GM18909 (cell line): ENCODE measurements around the gene GRK4.
A peak's percentile ranks its signal among the peaks of the same experiment; 100 is the strongest.
"Not testable (repeated sequence)": the region's sequence is repeated elsewhere in the genome, so short reads cannot be mapped to it uniquely, and the experiment has no call there.

Experiments
- ATAC-seq: cut with Tn5 transposase; IDR thresholded peaks from one replicate; pipeline ENCODE4 v1.9.1; 2021; ENCODE audit warnings: mild to moderate bottlenecking; ENCODE audit not compliant: unreplicated experiment, poor library complexity

The GRK4 gene

DNA sequence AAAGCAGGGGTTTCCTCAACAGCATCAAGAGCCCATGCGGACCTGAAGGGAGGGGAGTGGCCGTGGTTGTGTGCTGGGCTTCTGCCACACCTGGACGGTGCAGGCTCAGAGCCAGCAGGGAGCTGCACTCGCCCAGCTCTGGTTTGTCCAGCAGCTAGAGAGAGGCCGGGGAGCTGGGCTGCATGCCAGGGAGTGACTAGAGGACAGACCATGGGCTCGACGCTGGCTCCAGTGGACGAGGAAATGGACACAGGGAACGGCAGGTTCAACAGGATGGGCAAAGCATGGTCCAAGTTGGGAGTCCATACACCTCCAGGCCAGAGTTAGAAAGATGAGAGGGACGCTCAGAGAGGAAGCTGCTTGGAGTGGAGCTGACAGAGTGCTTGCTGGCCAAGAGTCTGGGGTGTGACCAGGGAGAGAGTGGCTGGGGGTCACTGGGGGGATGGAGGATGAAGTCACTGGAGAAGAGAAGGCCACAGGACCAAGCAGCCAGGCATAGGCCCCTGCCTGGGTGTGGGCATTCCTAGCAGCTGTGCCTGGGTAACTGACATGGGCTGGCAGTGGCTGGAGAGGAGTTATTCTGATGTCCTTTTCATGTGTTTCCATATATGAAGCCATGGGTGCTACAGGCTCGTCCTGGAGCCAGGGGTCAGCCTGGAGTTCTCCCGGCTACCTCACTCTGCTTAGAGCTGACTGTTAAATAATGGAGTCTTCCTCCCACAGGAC is 68.1 kb downstream of the GRK4 start:
- ATAC-seq, result no peak

DNA sequence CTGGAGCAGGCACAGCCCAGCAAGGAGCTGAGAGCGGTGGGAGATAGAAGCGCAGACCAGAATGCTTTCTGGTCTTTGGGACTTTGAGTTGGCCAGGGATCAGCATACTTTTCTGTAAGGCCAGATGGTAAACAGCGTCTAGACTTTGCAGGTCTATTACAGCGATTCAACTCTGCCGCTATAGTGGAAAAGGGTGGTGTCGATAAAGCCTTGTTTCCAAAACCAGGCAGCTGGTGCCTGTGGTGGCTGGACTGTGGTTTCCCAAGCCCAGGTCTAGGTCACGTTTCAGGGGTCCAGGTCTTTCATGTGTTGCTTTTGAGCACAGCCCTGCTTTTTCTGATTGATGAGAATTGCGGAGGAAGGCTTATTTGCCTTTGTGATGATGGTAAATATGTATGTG is 70.9 kb downstream of the GRK4 start:
- ATAC-seq, result no peak

DNA sequence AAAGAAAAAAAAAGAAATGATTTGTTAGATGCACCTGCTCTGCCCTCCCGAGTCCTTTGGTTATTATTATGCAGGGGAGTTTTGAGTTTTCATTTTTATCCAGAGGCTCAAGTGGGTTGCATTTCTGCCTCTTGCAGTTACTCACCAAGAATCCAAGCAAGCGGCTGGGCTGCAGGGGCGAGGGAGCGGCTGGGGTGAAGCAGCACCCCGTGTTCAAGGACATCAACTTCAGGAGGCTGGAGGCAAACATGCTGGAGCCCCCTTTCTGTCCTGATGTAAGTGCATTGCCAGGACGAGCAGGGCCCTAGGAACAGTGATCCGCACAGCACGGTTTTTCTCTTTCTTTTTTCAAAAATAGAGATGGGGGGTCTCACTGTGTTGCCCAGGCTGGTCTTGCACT is 71.9 kb downstream of the GRK4 start:
- no peak for ATAC-seq

DNA sequence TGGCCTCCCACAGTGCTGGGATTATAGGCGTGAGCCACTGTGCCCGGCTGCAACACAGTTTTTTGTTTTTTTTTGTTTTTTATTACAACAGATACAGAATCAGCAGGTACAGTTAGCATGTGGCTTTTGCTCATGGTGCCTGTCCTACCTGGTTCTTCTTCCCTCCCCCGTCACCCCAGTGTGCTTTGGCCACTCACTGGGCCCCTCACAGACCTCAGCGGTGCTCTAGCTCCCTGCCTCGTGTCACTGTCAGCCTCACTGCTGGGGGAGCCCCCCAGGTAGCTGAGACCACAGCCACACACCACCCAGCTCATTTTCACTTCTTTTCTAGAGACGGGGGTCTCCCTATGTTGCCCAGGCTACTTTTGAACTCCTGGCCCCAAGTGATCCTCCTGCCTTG is 72.3 kb downstream of the GRK4 start:
- no peak for ATAC-seq

DNA sequence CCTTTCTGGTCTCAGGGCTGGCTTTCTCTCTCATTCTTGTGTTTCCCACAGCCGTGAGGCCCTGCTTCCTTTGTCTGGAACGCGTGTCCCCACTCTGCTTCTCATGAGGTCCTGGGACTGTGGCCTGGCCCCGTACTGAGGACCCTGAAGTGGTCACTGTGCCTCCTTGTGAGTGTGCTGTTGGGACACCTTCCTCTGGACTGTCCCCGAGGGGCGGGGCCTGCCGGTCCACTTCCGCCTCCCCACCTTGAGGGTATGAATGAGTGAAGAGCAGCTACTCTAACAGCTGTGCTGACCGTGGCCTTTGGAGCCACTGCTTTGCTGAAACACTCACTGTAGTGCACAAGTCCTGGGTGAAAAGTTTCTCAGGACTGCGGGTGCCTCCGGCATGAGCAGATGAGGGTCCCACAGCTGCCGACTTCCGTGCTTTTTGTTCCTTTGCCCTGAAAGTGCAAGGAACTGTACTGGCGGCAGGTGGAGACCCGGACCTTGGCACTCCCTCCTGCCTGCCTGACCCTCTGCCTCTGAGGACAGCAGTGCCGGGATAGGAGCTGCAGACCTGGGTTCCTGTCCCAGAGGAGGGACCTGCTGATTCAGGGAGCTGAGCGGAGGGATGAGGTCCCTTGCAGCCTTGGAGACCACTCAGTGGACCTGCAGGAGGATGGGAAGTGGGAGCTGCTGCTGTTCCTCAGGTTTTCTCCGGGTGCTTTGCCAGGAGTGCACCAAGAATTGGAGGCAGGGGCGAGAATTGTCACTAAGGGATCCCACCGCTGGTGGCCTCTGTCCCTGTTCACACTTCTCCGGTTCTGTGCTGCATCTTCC is 73.0 kb downstream of the GRK4 start:
- no peak for ATAC-seq

DNA sequence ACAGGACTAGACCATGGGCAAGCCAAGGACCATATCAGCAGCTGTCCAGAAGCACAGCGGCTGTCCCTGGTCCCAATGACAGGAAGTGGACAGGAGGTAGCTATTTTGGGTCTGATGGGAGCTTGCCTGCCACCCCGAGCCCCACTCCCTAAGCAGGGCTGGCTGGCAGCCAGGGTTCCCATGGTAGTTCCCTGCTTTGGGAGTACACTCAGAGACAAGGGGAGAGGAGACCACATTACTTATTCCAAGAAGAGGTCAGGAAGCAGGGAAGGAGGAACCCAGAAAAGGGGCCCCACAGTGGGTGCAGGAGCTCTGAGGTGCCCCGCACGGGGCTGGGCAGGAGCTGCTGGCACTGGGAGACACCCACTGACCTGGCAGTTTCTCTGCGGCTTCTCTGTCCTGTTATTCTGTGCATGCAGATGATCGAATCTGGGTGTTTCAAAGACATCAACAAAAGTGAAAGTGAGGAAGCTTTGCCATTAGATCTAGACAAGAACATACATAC is 74.6 kb downstream of the GRK4 start:
- no peak for ATAC-seq

DNA sequence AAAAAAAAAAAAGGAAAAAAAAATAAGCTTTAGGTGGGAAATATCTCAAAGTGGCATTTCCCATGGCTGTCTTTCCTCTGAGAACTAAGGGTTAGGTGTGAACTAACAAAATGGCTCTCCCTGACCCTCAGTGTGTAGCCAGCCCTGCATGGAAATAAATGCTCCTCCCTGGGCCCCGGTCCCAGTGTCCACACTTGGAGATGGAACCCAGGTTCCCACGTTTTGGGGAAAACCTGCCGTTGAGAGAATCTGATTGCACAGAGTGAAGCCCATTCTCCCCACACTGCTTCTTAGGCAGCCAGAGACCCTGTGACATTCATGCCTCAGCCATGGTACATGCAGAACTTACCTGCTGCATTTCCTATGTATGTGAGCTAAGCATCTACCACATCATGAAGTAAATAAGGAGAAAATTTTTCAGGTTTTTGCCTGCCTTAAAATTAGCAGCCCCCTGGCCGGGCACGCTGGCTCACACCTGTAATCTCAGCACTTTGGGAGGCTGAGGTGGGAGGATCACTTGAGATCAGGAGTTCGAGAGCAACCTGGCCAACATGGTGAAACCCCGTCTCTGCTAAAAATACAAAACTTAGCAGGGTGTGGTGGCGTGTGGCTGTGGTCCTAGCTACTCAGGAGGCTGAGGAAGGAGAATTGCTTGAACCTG is 76.5 kb downstream of the GRK4 start:
- ATAC-seq, result no peak

DNA sequence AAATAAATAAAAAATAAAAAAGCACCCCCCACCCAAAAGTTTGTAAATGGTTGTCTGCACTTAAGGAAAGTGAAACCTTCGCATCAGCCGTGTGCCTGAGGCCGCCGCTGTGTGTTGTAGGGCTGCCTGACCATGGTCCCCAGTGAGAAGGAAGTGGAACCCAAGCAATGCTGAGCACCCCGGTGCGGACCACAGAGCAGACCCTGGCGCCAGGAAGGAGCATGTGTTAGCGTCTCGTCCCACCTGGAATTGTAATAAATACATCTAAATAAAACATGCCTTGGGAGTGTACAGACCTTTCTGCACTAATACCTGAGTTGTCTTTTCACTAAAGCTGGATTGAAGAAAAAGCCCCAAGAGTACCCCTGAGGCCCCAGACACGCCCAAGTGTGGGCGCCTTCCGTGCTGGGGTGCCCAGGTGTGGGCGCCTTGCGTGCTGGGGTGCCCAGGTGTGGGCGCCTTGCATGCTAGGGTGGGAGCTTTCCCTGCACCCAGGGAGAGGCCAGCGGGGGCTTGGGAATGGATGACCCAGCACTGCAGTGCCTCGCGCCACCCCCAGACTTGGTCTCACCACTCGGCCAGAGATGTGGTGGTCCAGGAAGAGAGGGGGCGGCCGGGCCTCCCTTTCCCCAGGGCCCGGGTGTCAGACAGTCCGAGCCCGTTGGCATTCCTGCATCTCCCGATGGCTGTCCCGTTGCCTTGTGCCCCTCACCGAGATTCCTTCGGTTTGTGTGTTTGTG is 77.3 kb downstream of the GRK4 start:
- ATAC-seq, result peak; percentile 50

DNA sequence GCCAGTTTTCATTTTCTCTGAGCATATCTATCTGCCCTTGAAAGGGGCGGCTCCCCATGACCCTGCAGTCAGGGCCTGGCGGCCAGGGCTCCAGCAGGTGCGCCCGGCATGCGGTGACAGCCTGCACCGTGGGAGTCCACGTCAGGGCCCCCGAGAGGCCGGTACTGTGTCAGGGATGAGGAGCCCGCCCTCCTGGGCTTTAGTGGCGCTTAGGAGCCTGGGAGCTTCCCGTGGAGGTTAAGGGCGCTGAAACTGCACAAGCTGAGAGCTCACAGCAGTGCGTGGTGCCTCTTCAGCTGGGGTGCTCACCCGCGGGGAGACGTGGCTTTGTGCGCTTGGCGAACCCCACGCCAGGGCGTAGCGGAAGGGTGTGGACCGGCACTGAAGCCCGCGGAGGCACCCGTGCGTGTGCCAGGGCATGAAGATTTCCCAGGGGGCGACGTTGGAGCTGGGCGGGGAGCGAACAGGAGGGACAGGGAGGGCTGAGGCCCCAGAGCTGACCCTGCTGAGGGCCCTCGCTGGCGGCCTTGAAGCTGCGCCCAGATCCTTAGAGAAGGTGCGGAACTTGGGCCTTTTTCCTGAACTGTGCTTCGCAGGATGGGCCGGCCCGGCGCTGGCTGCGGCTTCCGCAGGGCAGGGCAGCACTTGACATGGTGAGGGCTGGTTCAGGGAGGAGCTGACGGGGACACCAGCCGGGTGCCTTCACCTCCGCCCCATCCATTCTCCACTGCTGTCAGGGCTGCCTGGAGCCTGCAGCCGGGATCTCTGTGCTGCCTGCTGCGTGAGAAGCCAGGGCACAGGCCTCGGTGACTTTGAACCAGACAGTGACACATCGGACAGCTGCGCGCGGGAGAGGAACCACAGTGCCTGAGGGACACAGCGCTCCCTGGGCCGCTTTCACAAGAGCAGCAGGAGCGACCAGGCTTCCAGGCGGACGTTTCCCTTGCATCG is 78.1 kb downstream of the GRK4 start:
- no peak for ATAC-seq

DNA sequence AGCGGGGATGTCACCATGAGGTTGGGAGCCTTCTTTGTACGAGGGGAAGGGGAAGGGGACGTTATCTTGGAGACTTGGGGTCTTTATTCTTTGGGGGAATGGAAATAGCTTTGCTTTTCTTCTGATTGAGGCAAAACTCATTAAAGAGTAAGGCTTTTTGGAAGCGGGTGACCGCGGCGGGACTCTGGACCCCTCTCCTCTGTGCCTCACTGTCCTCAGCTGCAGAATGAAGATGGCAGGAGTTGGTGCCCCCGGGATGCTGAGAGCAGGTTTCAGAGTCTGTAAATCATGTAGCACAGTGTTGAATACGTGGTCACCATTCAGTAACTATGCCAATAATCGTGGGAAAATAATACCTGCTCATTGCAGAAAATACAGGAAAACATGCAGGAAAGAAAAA is 78.9 kb downstream of the GRK4 start:
- ATAC-seq, result no peak

DNA sequence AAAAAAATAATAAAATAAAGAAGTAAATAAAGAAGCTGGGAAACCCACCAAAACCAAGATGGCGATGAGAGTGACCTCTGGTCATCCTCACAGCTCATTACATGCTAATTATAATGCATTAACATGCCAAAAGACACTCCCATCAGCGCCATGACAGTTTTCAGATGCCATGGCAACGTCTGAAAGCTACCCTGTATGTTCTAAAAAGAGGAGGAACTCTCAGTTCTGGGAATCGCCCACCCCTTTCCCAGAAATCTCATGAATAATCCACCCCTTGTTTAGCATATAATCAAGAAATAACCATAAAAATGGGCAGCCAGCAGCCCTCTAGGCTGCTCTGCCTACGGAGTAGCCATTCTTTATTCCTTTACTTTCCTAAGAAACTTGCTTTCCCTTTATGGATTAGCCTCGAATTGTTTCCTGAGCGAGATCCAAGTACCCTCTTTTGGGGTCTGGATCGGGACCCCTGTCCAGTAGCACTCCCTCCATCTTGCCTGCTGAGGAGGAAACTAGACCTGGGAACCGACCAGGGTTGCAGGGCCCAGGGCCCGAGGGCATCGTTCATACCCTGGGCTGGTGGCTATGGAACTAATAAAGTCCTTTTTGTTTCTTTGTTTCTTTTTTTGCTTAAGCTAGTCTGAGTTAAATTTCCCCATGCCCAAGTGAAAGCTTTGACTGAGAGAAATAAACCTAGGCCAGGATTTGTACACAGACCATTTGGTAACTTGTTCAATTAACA is 80.1 kb downstream of the GRK4 start:
- no peak for ATAC-seq

DNA sequence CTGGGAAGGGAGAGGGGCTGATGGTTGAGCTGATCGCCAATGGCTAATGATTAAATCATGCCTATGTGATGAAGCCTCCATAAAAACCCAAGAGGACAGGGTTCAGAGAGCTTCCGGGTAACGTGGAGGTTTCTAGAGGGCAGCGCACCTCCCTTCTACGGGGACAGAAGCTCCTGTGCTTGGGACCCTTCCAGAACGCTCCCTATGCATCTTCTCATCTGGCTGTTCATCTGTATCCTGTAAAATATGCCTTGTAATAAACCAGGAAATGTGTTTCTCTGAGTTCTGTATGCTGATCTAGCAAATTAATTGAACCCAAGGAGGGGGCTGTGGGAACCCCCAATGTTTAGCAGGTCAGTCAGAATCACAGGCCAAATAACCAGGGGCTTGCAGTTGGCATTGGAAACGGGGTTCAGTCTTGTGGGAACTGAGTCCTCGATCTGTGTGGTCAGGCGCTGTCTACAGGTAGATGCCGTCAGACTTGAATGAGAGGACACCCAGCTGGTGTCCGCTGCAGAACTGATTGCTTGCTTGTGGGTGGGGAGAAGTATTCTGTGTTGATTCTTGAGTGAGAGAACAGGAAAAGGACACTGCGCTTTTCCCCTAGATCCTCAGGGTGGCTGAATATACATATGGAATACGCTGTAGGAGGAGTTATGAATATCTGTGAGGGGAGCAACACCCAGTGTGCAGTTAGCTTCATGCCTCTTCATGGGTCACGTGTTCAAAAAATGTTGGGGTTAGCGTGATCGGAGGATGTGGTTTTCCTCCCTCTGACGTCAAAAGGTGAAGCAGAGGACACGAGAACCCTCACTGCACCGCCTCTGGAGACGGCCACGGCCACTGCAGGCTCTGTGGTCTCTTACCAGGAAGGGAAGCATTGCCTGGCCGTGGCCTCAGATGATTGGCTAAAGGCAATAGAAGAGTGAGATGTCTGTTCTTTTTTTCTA is 81.8 kb downstream of the GRK4 start:
- ATAC-seq, result no peak

DNA sequence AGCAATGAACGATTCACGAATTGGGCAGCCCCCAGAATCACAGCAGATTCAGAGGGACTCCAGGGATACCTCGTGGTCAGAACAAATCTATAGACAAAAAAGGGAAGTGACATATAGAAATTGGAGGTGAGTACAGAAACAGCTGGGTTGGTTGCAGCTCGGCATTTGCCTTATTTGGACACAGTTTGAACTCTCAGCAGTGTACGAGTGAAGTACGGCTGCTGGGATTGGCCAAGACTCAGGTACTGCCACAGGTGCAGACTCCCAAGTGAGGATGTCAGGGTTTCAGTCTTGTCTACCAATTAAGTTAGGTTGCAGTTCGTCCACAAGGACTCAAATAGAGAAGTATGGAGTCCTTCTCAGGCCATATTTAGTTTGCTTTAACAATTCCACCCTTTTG is 82.8 kb downstream of the GRK4 start:
- no peak for ATAC-seq

DNA sequence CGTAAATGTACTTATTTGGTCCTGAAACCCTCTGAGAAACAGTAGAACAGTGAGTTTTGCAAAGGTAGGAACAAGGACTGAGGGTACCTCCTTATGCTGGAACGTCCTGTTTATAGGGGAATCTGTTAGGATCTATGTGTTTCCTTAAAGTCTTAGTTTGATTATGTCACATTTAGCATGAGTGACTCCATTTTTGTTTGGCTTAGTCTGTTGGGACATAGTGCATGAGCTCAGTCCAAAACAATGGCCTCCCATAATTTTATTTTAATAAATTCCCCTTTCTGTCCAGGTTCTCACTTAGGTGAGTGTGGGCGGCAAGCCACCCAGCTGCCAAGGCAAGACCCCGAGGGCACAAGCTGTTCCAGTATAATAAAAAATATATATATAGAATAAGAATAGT is 83.3 kb downstream of the GRK4 start:
- ATAC-seq, result no peak

DNA sequence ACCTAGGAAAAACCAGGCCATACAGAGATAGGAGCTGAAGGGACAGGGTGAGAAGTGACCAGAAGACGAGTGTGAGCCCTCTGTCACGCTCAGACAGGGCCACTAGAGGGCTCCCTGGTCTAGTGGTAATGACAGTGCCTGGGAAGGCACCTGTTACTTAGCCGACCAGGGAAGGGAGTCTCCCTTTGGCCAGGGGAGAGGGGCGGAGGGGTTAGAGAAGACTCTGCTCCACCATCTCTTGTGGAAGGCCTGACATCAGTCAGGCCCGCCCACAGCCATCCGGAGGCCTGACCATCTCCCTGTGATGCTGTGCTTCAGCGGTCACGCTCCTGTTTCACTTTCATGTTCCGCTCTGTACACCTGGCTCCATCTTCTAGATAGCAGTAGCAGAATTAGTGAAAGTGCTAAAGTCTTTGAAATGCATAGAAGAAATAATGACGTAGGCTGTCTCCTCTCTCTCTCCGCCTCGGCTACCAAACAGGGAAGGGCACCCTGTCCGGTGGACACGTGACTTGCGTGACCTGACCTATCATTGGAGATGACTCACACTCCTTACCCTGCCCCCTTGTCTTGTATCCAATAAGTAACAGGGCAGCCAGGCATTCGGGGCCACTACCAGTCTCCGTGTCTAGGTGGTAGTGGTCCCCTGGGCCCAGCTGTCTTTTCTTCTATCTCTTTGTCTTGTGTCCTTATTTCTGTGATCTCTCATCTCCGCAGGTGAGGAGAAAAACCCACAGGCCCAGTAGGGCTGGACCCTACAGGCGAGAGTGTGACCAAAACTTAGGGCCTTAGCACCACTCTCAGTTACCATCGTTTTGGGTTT is 84.3 kb downstream of the GRK4 start:
- ATAC-seq, result peak; percentile 89

DNA sequence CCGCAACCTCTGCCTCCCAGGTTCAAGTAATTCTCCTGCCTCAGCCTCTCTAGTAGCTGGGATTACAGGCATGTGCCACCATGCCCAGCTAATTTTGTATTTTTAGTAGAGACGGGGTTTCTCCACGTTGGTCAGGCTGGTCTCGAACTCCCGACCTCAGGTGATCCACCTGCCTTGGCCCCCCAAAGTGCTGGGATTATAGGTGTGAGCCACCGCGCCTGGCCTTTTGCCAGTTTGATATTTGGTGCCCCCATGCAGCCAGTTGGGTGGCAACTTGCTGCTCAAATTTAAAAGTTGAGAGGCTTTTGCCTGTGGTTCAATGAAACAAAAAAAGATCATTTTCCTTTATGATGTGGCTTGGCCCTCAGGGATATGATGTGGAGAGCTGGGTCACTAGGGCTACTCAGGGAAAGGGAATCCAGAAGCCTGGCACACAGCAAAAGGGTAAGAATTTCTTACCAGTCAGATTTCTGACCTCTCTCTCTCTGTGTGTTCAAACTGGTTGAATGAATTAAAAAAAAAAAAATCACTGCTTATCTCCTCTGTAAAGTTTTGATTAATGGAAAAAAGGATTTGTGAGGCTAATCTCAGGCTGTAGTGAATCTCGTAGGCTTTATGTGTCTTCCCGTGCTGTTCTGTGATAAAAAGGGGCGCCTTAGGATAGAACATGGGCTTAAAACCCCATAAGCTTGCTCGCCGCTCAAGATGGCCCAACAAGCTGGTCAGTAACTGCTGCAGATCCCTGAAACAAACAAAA is 87.9 kb downstream of the GRK4 start:
- ATAC-seq, result not testable (repeated sequence)
